ENCODE results near the gene RRAGD. TPM values are rescaled to one million over a fixed set of nuclear protein-coding genes. Genes with fewer than 3 reads are reported as not detected.
A peak's percentile ranks its signal among the peaks of the same experiment; 100 is the strongest.

RRAGD gene
- total RNA-seq, 1 donor from 2014 or later, result 5.4 TPM

GRCh38 chr6:89371849-89372505, 40.1 kb downstream of the RRAGD start:
- POLR2A ChIA-PET, result interaction anchor here (0.5 to 1.9 kb wide), 11 partner anchors 15 to 847 kb away, joined by 3 to 20 read pairs (median 4); partner anchors contain the start of genes PNRC1, RNGTT and UBE2J1
- CTCF ChIA-PET, result interaction anchor here (0.6 to 2.7 kb wide), 33 partner anchors 9 to 1107 kb away, joined by 3 to 64 read pairs (median 4); partner anchors contain the start of genes ANKRD6, LYRM2, PM20D2 and RRAGD
- Mint-ChIP-seq H3K9me3 (no peaks in the 10 kb centered on the region), H3K27ac (no peak overlapping the region), H3K27me3 (no peaks in the 10 kb centered on the region), H3K4me1 (peaks cover 41% of the 10 kb centered on the region), H3K36me3 (ENCODE audit: low read depth) (no peaks in the 10 kb centered on the region), H3K4me3 (no peak overlapping the region)
- peak; percentile 49 for TF ChIP-seq CTCF (IDR thresholded peaks at IDR 0.05)
- DNase-seq, result peak; percentile 74
- peak; percentile 93 for ATAC-seq (ENCODE audit: low read depth)
- intact Hi-C loops (cut with micrococcal nuclease), result loop anchor here (1.0 to 10.0 kb wide), 7 partner anchors 15 to 1103 kb away; partner anchors contain the start of gene ANKRD6

DNA sequence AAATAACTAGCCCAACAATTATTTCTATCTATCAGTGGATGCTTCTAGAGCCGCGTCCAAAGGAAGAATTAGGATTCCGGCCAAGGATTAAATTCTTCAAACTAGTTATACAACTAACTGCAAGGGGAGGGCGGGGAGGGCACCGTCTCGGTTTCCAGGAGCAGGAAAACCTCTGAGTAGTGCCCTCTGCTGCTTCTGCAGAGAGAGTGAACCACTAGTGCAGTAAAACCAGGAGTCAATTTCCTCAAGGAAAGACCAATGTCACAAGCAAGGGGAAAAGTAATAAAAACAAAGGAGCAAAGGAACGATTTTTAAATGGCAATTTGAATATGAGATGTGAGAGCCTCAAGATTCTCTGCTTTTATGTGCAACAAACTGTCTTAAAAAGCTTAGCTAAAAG, 43.1 kb downstream of the RRAGD start:
- DNase-seq (no peak), ATAC-seq (ENCODE audit: low read depth) (no peak)
- no peak overlapping the region for H3K4me3 Mint-ChIP-seq
- intact Hi-C loops (cut with micrococcal nuclease), result loop anchor here (1.0 to 2.0 kb wide), 4 partner anchors 86 to 387 kb away; no protein-coding TSS in a partner anchor
- no peak overlapping the region for H3K27ac Mint-ChIP-seq
- TF ChIP-seq CTCF (IDR thresholded peaks at IDR 0.05), result no peak
- H3K9me3 Mint-ChIP-seq, result no peaks in the 10 kb centered on the region
- ChIA-PET CTCF (interaction anchor here (0.9 to 6.5 kb wide), 6 partner anchors 12 to 387 kb away, joined by 3 to 33 read pairs (median 4); partner anchors contain the start of gene UBE2J1), POLR2A (no interaction called here)
- no peaks in the 10 kb centered on the region for H3K27me3 Mint-ChIP-seq
- no peaks in the 10 kb centered on the region for H3K36me3 Mint-ChIP-seq (ENCODE audit: low read depth)
- peaks cover 44% of the 10 kb centered on the region for H3K4me1 Mint-ChIP-seq

GRCh38 chr6:89368107-89368506, 44.0 kb downstream of the RRAGD start:
- ChIA-PET CTCF (interaction anchor here (0.7 to 6.5 kb wide), 11 partner anchors 11 to 386 kb away, joined by 3 to 33 read pairs (median 4); partner anchors contain the start of gene UBE2J1), POLR2A (interaction anchor here (1.7 to 2.7 kb wide), 2 partner anchors 17 to 270 kb away, joined by 5 to 12 read pairs; partner anchors contain the start of gene LYRM2)
- H3K9me3 Mint-ChIP-seq, result no peaks in the 10 kb centered on the region
- no peak for TF ChIP-seq CTCF (IDR thresholded peaks at IDR 0.05)
- ATAC-seq (ENCODE audit: low read depth) (no peak), DNase-seq (no peak)
- H3K27ac Mint-ChIP-seq, result no peak overlapping the region
- no peaks in the 10 kb centered on the region for H3K36me3 Mint-ChIP-seq (ENCODE audit: low read depth)
- no peak overlapping the region for H3K4me3 Mint-ChIP-seq
- no peaks in the 10 kb centered on the region for H3K27me3 Mint-ChIP-seq
- intact Hi-C loops (cut with micrococcal nuclease), result loop anchor here (1.0 to 2.0 kb wide), 4 partner anchors 85 to 386 kb away; no protein-coding TSS in a partner anchor
- H3K4me1 Mint-ChIP-seq, result peaks cover 49% of the 10 kb centered on the region

DNA sequence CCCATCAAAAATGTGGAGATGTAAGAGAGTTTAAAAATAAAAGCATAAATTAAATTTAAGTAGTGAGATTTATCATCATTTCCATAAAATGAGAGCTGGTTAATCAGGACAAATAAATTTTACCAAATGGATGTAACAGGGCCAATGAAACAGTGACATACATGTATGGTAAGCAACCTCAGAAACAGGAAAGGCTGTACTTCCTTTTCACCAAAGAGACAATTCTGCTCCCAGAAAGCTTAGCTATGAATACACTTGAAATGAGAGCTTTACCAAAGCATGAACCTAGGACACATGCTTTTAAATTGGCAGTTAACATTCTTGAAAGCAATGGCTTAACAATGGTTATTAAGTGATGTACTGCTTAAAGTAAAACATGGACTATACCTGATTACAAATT, 47.5 kb downstream of the RRAGD start:
- intact Hi-C loops (cut with micrococcal nuclease), result no loop called here
- DNase-seq (no peak), ATAC-seq (ENCODE audit: low read depth) (no peak)
- no peaks in the 10 kb centered on the region for H3K9me3 Mint-ChIP-seq
- H3K4me1 Mint-ChIP-seq, result peaks cover 57% of the 10 kb centered on the region
- ChIA-PET CTCF (interaction anchor here (0.9 to 6.6 kb wide), 5 partner anchors 7 to 382 kb away, joined by 3 to 41 read pairs (median 9); no protein-coding TSS in a partner anchor), POLR2A (interaction anchor here (0.6 to 1.9 kb wide), 2 partner anchors 14 to 284 kb away, joined by 3 to 6 read pairs; partner anchors contain the start of gene PNRC1)
- no peaks in the 10 kb centered on the region for H3K36me3 Mint-ChIP-seq (ENCODE audit: low read depth)
- no peak for TF ChIP-seq CTCF (IDR thresholded peaks at IDR 0.05)
- H3K4me3 Mint-ChIP-seq, result no peak overlapping the region
- H3K27me3 Mint-ChIP-seq, result no peaks in the 10 kb centered on the region
- no peak overlapping the region for H3K27ac Mint-ChIP-seq

GRCh38 chr6:89361171-89361570, 50.9 kb downstream of the RRAGD start:
- CTCF ChIA-PET, result interaction anchor here (1.0 to 6.6 kb wide), 2 partner anchors 11 to 20 kb away, joined by 3 to 41 read pairs; no protein-coding TSS in a partner anchor
- Mint-ChIP-seq H3K27me3 (no peaks in the 10 kb centered on the region), H3K27ac (no peak overlapping the region), H3K4me1 (peaks cover 75% of the 10 kb centered on the region), H3K9me3 (no peaks in the 10 kb centered on the region), H3K36me3 (ENCODE audit: low read depth) (no peaks in the 10 kb centered on the region), H3K4me3 (no peak overlapping the region)
- POLR2A ChIA-PET, result interaction anchor here (0.7 kb wide), 1 partner anchor 11 kb away, joined by 9 read pairs; no protein-coding TSS in a partner anchor
- no peak for TF ChIP-seq CTCF (IDR thresholded peaks at IDR 0.05)
- no peak for ATAC-seq (ENCODE audit: low read depth)
- intact Hi-C loops (cut with micrococcal nuclease), result no loop called here
- DNase-seq, result no peak
